Cardiac fibroblast (primary cell): ENCODE results near the gene SFT2D3.
A peak's percentile ranks its signal among the peaks of the same experiment; 100 is the strongest.

Experiments
- DNase-seq, 2 donors: peaks; one replicate each; pipeline versions ENCODE4 v3.0.0 to v3.0.0-alpha.2; 2010; ENCODE audit warnings: low read depth in 2 of 2
- H3K4me3 ChIP-seq, 2 donors: replicated peaks in 1 of 2; 1 replicate in 1 of 2; 2 replicates in 1 of 2; pipeline ENCODE4 v1.5.1; 2011; ENCODE audit warnings: low read depth in 2 of 2, low read length in 2 of 2, mild to moderate bottlenecking in 2 of 2, moderate library complexity in 1 of 2
- TF ChIP-seq, protein P1 (sequence below): IDR thresholded peaks from one replicate; pipeline ENCODE4 v1.5.1; 2011; ENCODE audit warnings: low read depth, mild to moderate bottlenecking, low read length, inconsistent platforms

The SFT2D3 gene

DNA sequence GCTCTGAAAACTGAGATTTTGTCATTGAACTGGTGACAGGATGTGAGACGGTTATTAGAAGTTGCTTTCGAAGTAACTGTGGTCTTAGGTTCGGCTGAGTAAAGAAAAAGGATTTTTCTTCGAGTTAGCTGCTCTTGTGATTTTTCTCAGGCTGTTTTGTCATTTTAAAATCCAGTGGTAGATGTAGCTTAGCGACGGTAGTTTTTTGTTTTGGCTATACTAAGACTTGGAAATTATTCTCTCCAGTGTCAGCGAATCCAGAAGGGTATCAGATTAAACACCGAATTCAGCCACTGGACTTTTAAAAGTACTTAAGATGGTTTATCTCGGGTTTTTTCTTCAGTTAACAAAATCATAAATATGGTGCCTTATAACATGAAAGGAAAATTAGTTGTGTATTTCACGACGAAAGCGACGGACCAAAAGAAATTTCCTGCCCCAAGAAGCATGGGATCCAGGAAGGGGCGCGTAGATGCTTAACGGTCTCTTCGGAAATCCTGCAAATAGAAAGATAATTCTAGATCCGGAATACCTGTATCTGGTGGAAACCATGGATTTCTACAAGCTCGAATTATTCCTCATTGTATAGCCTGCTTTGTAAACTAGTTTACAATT is 1.2 kb downstream of the SFT2D3 start:
- TF ChIP-seq, protein P1, sequence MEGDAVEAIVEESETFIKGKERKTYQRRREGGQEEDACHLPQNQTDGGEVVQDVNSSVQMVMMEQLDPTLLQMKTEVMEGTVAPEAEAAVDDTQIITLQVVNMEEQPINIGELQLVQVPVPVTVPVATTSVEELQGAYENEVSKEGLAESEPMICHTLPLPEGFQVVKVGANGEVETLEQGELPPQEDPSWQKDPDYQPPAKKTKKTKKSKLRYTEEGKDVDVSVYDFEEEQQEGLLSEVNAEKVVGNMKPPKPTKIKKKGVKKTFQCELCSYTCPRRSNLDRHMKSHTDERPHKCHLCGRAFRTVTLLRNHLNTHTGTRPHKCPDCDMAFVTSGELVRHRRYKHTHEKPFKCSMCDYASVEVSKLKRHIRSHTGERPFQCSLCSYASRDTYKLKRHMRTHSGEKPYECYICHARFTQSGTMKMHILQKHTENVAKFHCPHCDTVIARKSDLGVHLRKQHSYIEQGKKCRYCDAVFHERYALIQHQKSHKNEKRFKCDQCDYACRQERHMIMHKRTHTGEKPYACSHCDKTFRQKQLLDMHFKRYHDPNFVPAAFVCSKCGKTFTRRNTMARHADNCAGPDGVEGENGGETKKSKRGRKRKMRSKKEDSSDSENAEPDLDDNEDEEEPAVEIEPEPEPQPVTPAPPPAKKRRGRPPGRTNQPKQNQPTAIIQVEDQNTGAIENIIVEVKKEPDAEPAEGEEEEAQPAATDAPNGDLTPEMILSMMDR: no peak
- no peak for DNase-seq
- peak overlapping the region; percentile 34 to 65 for H3K4me3 ChIP-seq

DNA sequence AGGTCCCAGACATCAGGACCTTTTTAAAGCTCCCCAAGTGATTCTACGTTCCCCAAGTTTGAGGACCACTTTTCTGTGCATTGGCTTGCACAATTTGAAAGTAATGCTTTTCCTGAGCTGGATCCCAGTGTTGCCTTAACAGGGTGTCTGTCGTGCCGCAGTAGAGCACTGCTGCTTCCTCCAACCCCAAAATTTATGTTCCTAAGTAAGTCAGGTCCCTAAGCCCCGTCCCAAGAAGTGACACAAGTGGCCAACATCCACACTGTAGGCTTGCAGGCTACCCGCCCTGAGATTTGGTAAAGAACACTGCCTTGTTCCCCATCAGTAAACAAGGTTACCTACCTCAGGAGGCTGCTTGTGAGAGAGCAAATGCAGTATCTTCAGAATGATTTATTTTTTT is 2.0 kb downstream of the SFT2D3 start:
- TF ChIP-seq, protein P1: no peak
- no peak overlapping the region for H3K4me3 ChIP-seq
- no peak for DNase-seq

DNA sequence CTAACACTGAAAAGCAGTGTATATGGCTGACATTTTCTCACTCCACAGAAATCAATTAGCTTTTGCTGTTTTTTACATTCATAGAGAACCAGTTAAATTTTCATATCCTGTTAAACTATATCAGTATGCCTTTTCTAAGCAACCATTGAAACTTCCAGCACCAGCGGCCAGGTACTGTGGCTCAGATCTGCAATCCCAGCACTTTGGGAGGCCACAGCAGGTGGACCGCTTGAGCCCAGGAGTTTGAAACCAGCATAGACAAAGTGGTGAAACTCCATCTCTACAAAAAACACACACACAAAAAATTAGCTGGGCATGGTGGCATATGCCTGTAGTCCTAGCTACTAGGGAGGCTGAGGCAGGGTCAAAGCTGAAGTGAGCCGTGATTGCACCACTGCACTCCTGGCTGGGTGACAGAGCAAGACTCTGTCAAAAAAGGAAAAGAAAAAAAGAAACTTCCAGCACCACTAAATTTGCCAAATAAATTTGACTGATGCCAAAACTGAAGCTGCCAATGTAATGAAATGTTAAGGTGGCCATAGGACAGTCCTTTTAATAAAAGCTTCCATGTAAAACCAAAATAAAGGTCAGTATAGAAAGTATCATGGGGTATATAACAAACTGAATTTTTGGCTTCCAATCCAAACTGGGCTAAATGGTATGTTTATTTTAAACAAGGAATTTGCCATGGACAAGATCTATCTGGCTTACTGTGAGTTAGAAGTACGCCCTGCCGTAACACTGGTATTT is 3.5 kb downstream of the SFT2D3 start:
- no peak overlapping the region for H3K4me3 ChIP-seq
- TF ChIP-seq, protein P1: no peak
- peak in 1 of 2 donors; percentile 51 for DNase-seq

DNA sequence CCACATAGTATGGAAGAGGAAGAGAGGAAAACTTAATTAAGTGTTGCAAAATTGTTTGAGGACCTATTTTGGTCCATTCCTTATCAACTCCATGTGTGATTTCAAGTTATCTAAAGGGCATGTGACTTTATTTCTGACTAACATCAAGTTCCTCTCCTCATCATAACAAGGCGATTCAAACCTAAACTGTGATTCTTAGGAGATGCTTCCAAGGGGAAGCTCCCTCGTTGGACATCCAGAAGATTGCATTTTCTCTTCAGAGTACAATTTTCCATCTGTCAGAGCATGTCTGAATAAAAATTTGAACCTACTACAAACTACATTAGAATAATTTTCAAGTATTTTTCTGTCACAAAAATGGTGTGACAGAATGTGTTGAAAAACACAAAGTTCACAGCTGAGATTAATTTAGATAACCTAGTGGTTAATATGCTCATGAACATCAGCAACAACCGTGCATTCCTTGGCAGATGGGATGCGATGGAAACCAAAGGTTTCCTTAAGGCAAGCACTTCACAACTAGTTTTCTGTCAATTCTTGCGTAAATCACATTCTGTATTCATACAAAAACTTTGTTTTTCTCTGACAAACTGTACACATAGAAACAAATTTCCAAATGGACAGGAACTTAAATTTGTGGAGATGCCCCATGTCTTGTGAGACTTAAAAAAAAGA is 4.2 kb downstream of the SFT2D3 start:
- TF ChIP-seq, protein P1: no peak
- H3K4me3 ChIP-seq: no peak overlapping the region

DNA sequence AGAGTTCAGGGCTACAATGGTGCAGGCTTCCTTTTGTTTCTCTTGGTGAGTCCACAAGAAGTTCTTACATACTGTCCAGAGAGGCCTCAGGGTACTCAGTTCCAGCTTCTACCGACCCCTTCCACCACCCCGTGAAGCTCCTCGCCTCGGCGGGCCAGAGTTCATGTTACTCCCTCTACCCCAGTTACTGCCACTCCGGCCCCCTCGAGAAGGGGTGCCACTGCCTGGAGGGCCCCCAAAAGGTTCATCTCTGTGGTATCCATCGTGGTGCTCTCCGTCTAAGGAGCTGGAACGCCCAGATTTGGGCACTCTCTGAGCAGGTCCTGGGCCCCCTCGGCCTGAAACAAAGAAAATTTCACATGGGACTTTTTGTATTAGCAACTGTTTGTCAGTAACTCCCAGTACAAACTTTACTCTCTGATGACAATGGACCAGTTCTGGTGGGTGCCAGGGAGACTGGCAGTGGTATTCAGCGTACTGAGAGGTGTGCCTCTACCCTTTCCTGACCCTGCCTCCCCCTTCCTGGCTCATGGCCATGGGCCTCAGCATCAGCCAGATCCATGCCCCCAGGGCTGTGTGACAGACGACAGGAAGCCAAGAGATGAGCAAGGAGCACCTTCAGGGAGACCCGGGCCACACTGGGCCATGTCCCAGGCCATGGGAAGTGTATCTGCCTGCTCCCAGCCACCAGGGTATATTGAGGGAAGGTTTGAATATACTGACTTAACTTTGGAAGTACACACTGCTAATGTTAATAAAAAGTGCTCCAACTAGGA is 5.1 kb downstream of the SFT2D3 start:
- DNase-seq: no peak
- H3K4me3 ChIP-seq: no peak overlapping the region
- TF ChIP-seq, protein P1: no peak

More for the DNA sequence above, 4.2 kb downstream of the SFT2D3 start:
- DNase-seq: peak in 1 of 2 donors; percentile 81

DNA sequence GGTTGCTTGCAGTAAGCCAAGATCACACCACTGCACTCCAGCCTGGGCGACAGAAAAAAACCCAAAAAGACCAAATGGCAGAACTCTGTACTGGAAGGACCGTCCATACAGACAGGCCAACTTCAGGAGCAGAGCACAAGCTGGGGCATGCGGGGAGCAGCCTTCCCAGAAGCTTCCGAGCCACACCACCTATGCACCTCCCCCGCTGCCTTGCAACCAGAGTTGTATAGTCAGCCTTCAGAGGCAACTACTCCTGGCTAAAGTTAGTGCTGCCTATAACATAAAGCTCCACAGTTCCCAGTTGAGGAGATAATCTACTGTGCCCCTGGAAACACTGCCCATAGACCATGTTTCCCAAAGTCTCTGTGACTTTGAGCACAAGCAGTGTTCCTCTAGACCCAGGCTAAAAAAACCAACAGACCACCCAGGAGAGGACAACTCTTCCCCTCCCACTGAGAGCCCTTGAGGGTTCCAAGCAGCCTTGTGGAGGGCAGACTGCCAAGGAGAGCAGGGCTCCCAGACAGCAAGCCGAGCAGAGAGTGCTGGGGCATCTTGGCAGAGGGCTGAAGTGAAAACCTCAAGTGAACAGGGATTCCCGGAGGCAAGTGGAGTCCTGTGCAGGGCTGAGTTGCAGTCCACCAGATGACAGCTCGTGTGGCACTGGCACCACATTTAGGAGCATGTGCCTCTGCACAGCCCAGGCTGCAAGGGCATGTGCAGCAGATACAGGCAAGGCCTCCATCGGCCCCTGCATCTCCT is 6.8 kb downstream of the SFT2D3 start:
- no peak overlapping the region for H3K4me3 ChIP-seq
- TF ChIP-seq, protein P1: no peak
- DNase-seq: peak in 1 of 2 donors; percentile 82
